Head of caudate nucleus (tissue), 42 donors: ENCODE results near the gene HABP2.

ENCODE experiments used
- DNase-seq, 42 donors: peaks; one replicate each; pipeline versions ENCODE4 v3.0.0 to v3.0.0-alpha.2; 2020 to 2021; ENCODE audit warnings: mixed read lengths in 7 of 42
- intact Hi-C: fragments of 100-400 bp; cut with DNase I; formaldehyde crosslinking; loops from one replicate; pipeline ENCODE4 v1.15.0; 2022

The HABP2 gene

DNA sequence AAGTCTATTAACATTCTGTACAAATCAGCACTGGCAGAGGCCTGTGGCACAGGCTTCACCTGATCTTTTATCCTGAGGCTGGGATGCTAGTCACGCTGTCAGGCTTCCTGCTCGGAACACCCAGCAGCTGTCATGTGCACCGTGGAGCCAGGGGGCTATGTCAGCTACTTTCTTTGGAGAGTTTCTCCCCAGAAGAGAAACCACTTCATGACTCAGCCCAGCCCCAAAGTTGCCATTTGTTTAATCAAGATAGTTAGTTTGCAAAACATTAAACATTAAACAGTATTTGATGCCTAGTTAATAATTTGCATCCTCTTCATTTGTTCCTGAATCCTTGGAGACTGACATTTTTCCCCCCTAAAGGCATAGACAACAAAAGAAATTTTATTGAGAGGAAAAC lies at the start of gene HABP2:
Gene HABP2 (plus strand): TSS at position 353 of the 400 bp plus-strand sequence. CDS start 69 bp downstream, outside the sequence.
- peak in 1 of 42 donors; percentile 7 for DNase-seq
- intact Hi-C loops, result no loop called here

- intact Hi-C loops, result no loop called here
- DNase-seq, result no peak
Observed at GRCh38 chr10:113503930-113504329, 48.9 kb upstream of the HABP2 start.

DNA sequence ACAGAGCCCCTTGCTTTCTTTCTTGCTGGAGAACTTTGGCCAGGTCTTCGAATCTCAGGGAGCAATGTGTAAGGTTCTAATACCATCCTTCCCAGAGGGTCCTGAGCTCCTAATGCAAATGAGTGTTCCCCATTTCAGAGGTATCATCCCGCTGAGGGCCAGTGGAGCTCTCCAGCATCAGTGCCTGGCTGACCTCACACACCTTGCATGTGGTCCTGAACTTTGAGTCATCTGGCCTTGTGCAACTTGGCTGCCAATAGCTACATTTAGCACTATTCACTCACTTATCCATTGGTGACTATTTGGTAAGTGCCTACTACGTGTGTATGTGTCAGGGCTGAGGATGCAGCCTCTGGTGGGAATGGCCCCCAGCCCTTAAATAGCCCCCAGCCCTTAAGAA lies 48.4 kb upstream of the HABP2 start:
- DNase-seq, result no peak
- intact Hi-C loops, result no loop called here

DNA sequence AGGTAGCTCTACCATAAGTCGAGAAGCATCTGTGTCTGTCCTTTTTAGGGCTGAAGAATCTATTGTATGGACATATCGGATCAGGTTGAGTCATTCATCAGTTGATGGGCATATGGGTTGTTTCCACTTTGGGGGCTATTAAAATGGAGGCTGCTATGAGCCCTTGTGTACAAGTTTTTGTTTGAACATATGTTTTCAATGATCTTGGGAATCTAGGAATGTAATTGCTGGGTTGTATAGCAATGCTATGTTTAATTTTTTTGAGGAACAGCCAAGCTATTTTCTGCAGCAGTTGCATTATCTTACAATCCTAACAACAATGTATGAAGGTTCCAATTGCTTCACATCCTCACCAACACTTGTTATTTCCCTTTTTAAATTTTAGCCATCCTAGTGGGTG lies 46.4 kb upstream of the HABP2 start:
- no peak for DNase-seq
- intact Hi-C loops, result no loop called here

DNA sequence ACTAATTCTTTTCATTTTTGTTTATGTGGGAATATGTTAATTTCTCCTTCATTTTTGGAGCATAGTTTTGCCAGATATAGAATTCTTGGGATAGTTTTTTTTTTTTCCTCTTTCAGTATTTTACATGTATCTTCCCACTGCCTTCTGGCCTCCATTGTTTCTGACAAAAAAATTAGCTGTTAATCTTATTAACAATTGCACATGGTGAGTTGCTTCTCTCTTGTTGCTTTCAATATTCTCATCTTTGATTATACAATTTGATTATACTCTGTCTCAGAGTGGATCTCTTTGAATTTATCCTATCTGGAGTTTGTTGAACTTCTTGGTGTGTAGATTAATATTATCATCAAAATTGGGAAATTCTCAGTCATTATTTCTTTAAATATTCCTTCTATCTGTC lies 41.4 kb upstream of the HABP2 start:
- DNase-seq, result no peak
- intact Hi-C loops, result no loop called here

DNA sequence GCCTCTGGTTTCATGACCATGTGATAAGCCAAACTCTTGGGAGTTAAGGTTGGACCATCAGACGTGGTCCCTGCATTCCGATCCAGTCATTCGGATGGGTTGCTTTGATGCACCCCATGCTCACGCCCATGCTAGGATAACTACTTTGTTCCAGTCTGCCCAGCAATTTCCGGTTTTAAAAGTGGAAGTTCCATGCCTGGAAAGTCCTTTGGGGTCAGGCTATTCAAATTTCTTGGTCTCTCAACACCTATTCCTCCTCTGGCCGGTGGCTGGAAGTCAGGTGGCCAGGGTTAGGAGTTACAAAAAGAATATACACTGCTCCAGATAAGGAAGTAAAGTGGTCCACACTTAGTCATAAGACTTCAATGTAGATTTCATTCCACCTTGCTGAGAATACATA lies 37.7 kb upstream of the HABP2 start:
- intact Hi-C loops, result no loop called here
- DNase-seq, result no peak

DNA sequence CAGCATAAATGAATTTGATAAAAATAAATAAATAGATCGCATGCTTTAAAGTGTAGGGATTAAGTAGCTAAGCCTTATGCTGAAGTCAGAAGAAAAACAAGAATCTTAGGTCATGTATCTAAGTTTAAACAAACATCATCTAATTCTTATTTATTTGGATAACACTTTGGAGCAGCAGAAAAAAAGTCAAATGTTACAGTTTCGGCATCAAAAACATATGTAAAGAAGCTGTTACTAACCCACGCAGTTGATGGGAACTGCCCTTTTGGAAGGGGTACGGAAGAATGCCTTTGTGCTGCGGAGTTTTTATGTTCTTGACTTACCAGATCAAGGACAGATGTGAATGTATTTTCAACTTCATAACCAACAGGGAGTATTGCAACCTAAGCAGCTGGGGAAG lies 37.3 kb upstream of the HABP2 start:
- intact Hi-C loops, result no loop called here
- DNase-seq, result no peak

DNA sequence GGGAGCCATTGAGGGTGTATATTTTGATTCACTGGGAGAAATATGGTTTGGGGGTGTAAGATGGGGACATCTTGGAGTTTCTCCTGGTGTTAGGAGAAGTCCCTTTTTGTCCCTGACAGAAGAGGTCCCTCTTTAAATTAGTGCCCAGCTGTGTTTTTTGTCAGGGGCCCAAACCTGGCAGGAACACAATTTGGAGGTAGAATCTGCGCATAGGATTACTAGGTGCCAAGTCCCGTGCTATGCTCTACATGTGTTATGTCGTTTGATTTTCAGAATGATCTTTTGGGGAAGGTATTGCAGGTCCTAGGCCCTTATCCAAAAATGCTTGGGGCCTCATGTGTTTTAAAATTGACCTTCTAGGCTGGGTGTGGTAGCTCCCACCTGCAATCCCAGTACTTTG lies 36.8 kb upstream of the HABP2 start:
- DNase-seq, result no peak
- intact Hi-C loops, result no loop called here

DNA sequence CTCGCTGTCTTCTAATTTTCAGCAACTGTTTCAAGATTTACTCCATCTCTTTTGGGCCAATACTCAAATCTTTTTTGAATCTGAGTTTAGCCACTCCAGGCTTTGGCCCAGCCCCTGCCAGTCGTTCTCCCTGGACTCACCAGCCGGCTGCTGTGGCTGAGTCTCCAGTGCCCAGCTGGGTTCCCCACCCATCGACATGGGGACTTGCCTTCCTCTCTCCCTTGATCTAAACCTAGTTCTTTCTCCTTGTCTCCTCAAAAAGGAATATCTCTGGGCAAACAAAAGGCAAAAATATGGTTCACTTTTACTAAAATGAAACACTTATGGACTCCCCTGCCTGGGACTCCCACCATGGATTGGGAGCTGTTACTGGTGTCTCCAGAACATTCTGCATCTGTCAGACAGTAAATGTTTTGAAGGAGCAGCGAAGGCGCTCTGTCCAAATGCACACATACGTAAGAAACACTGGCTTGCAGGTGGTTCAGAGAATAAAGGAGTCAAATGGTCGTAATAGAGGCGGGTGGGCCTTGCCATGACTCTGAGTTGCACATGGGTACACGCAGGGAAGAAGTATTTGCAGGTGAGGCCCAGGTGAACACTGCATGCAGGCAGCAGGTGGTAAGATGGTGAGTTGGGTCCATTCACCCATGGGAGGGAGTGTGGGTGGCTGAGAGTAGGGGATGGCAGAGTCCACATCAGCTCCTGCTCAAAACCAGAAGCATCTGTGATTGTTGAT lies 35.5 kb upstream of the HABP2 start:
- intact Hi-C loops, result no loop called here
- peak in 1 of 42 donors; percentile 10 for DNase-seq

DNA sequence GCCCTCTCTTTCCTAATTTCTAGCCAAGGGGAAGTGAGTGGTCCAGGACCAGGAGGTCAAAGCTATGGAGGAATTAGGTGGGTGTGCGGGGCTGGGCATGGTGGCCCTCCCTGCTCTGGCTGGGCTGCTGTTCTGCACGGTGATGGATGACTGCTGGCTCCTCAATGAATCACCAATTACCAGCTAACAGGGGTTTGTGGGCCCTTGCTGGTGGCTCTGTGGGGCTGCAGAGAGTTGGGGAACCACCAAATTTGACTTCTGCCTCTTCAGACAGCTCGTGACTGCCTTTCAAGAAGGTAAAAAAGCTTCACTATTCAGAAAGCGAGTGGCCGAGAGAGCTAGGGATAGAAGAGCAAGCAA lies 35.0 kb upstream of the HABP2 start:
- no peak for DNase-seq
- intact Hi-C loops, result no loop called here

- intact Hi-C loops, result no loop called here
- DNase-seq, result no peak
Observed at GRCh38 chr10:113518415-113518814, 34.4 kb upstream of the HABP2 start.

DNA sequence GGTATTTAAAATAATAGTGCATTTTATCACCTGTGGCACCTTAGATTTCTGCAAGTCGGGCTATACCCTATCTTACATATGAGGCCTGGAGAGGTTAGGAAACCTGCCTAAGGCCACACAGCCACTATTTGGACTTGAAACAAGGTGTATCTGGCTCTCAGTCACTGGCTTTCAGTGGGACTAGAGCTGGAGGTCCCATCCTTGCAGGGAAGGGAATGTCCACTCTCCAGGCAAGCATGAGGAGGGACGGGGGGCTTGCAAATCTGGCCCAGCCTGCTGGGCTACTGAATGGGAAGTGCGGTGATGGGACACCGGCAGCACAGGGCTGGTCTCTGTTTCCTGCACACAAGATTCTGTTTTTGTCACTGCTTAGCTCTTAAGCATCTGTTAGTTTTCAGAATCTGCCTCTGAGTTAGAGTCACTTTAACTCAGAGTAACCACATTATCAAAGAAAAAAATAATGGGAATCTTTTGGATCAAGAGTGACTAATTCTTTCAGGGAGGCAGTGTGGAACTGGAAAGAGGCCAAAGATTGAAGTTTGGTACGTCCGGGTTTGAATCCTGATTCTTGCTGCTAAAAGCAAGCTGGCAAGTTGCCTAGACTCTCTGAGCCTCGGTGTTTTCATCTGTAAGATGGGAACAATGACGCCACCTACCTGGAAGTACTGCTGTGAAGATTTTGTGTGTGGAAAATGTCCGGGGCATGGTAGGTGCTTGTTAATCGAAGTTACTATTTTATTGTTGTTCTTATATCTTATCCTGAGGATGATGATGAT lies 33.8 kb upstream of the HABP2 start:
- no peak for DNase-seq

GRCh38 chr10:113519681-113520115 lies 33.2 kb upstream of the HABP2 start:
- DNase-seq, result peak in 1 of 42 donors; percentile 9
- intact Hi-C loops, result no loop called here

More for the DNA sequence above, 33.8 kb upstream of the HABP2 start:
- intact Hi-C loops, result no loop called here

GRCh38 chr10:113520261-113520660 lies 32.6 kb upstream of the HABP2 start:
- intact Hi-C loops, result no loop called here
- DNase-seq, result no peak

- intact Hi-C loops, result no loop called here
- DNase-seq, result peak in 41 of 42 donors; percentile 18 to 83 (median 57)
Observed at GRCh38 chr10:113520690-113521474, 32.0 kb upstream of the HABP2 start.

DNA sequence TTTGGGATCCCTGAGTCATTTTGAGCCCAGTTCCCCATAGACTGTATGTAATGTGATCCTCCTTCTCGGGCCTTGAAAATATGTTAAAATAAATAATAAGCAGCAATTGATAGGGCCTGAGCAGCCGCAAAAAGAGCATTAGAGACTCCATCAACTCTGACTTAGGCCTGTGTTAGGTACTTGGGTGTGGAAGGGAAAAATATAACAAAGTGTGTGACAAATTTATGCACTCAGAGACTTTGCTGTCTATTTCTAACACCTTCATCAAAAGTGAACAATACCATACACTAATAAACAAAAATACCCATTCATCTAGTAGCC lies 31.4 kb upstream of the HABP2 start:
- intact Hi-C loops, result no loop called here
- no peak for DNase-seq

GRCh38 chr10:113522460-113522859 lies 30.4 kb upstream of the HABP2 start:
- intact Hi-C loops, result no loop called here
- no peak for DNase-seq

DNA sequence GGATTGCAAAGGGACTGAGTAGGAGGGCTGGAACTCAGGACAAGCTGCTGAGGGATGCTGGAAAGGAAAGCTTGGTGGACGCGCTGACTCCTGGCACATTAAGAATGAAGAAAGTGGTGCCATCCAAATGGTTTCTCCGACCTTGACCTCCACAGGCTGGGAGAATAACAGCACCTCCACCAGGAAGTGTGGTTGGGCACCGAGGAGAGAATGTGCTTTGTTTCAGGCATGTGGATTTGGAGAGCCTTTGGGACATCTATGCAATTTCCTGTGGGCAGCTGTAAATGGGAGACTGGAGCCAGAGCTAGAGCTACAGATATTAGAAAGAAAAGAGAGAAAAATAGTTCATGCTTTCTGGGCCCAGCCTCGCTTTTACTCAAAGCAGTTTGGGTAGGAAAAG lies 29.8 kb upstream of the HABP2 start:
- intact Hi-C loops, result no loop called here
- peak in 1 of 42 donors; percentile 9 for DNase-seq

DNA sequence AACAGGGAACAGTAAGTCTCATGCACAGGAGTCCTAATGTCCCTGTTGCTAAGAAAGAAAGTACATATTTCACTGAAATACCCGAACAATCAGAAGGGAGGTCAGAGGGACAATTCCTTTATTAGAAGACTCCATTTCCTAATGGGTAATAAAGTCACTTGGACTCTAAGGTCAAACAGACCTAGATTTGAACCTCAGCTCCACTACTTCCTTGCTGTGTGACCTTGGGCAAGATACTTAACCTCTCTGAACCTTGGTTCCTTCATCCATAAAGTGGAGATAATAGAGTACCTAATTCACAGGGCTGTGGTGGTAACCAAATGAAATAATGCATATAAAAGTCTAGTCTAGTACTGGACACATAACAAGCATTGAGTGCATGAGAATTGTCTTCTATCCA lies 29.2 kb upstream of the HABP2 start:
- intact Hi-C loops, result no loop called here

GRCh38 chr10:113524120-113524519 lies 28.7 kb upstream of the HABP2 start:
- intact Hi-C loops, result no loop called here

More for the DNA sequence above, 29.2 kb upstream of the HABP2 start:
- no peak for DNase-seq

More at GRCh38 chr10:113524120-113524519, 28.7 kb upstream of the HABP2 start:
- DNase-seq, result no peak
